Mammary microvascular endothelial cell (primary cell): Measurements from ENCODE around the gene SLBP. TPM values are rescaled to one million over a fixed set of nuclear protein-coding genes. Genes with fewer than 3 reads are reported as not detected.

Experiments
- total RNA-seq: library from RNA; depleted of rRNA; stranded (reverse); fragments of >200 nt; gene quantifications from 2 replicates; pipeline ENCODE4 v1.2.3, GENCODE V29; 2015

Gene SLBP
- 80.0 and 81.2 TPM in 2 replicates for total RNA-seq

DNA sequence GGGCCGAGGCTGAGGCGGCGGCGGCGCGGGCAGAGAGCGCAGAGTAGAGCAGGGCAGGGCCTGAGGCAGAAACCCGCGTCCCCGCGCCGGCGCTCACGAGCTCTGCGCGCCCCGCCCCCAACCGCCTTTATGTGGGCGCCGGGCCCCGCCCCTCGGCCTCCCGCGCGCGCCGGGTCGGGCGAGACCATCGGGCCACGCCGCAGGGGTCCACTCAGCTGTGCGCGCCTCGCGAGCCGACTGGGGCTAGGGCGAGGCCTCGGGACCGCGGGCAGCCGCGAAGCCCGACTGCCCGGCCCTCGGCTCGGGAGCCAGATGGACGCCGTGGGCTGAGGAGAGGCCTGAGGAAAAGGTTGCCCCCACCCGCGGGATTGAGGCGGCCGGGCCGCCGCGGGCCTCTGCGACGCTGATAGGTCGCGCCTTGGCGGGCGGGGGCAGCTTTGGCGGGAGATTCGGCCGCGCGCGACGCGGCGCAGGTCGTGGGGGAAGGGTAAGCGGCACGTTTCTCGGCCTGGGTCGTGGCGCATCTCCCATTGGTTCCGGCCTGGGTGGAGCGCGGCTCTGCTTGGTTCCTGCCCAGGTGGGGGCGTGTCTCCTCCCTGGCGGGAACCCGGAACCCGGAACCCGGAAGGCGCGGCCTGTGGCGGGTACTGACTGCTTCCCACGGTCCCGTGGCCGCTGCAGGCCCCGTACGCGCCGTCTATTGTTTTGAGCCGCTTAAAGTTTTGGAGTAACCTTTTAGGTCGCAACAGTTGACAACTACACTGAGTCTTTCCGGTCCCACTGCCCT is at the start of gene SLBP:
SLBP (minus strand) TSS at position 104 of the 787 bp plus-strand sequence. CDS start 131 bp downstream, outside the sequence.

DNA sequence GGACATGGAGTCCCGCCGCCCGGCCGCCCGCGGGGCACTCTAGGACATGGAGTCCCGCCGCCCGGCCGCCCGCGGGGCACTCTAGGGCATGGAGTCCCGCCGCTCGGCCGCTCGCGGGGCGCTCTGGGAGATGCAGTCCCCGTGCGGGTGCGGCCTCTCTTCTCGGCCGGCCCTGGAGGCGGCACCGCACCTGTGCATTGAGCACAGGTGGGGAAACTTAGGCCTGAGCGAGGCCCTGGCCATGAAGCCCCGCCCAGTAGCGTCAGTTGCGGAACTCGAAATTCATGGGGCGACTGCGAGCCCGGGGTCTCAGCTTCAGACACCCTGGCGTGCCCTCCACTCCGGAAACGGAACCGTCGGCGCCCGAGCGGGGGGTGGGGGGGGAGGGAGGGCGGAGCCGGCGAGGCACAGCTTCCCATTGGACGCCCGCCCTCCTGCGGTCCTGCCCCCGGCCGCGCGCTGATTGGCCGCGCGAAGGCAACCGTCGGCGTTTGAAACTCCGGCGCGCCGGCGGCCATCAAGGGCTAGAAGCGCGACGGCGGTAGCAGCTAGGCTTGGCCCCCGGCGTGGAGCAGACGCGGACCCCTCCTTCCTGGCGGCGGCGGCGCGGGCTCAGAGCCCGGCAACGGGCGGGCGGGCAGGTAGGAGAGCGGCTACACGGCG is 9.0 kb upstream of the SLBP start, which contains the start of the genes TACC3 and TMEM129:
TACC3 (plus strand) TSS at position 519 of the 663 bp plus-strand sequence. CDS start 1,901 bp downstream, outside the sequence.
TMEM129 (minus strand) TSS at position 321 of the 663 bp plus-strand sequence. CDS start 486 bp downstream, outside the sequence.

DNA sequence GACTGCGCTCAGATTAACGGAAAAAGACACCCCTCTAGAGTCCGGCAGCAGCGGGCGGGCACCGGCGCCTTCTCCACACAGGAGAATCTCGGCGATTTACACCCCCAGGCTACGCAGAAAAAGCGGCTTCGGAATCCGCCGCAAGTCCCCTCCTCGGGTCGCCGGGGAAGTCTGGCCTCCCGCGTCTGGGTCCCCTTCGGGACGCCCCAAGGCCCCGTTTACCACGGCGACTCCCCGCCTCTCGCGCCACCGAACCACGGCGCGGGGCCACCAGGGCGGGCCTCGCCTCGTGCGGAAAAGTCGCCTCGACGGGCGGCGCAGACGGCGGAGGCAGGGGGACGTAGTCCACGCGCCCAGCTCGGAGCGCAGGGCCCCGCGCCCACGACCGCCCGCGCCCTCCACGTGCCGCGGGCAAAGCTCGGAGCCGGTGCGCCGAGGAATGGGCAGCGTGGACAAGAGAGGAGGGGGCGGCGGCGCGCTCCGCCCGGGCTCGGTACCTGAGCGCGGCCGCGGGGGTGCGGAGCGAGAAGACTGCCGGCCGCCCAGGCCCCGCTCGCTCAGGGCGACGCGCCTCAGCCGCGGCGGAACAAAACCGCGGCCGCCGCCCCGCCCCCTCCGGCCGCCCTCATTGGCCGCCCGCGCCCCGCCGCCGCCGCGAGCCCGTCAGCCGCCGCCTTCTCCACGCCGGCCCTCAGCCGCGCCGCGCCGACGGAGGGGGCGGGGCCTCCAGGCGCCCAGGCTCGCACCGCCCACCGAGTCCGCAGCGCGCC is 28.2 kb downstream of the SLBP start, which contains the start of gene FAM53A:
FAM53A (minus strand) TSS at position 578 of the 770 bp plus-strand sequence. CDS start 15,572 bp downstream, outside the sequence.

Other genes starting within 250 kb of the SLBP start
- gene FAM53A, start 28.0 kb downstream of the SLBP start, total RNA-seq: 0.39 and 0.60 TPM in 2 replicates
- 31.8 and 37.8 TPM in 2 replicates for gene TMEM129, start 9.0 kb upstream of the SLBP start, total RNA-seq
- 57.1 and 78.8 TPM in 2 replicates for gene TACC3, start 9.2 kb upstream of the SLBP start, total RNA-seq
- gene FGFR3, start 81.0 kb upstream of the SLBP start, total RNA-seq: 0.89 and 3.9 TPM in 2 replicates
- gene LETM1, start 143.8 kb upstream of the SLBP start, total RNA-seq: 46.8 and 59.1 TPM in 2 replicates
- gene NSD2, start 159.1 kb upstream of the SLBP start, total RNA-seq: 65.7 and 78.3 TPM in 2 replicates